Pancreas (tissue), 10 donors: ENCODE measurements around the gene ICOS. TPM values are rescaled to one million over a fixed set of nuclear protein-coding genes. Genes with fewer than 3 reads are reported as not detected.

Experiments
- ATAC-seq, 4 donors: fragments of 200-7000 bp; cut with Tn5 transposase; one replicate each; pipeline versions ENCODE4 v1.8.0 to v1.9.1; 2020; ENCODE audit warnings: mild to moderate bottlenecking in 4 of 4, moderate library complexity in 4 of 4
- DNase-seq, 6 donors: peaks; one replicate each; pipeline ENCODE4 v3.0.0-alpha.2; 2020
- FAIRE-seq: peaks from 2 replicates; lab custom pipeline; 2012; peaks lifted over from hg19 to GRCh38; lab: Jason Lieb, UNC
- H3K27ac ChIP-seq, 4 donors: fragments of 200-600 bp; sonication (generic); 1 replicate in 3 of 4; 2 replicates in 1 of 4; pipeline versions ENCODE4 v1.5.0 to v1.8.0; 2020
- H3K27me3 ChIP-seq, 4 donors: fragments of 200-600 bp; one replicate each; pipeline ENCODE4 v1.8.0; 2021
- H3K36me3 ChIP-seq, 3 donors: fragments of 200-600 bp; sonication (generic) in 1 of 3; one replicate each; pipeline versions ENCODE4 v1.5.0 to v1.8.0; 2020 to 2021
- H3K4me1 ChIP-seq, 3 donors: fragments of 200-600 bp; one replicate each; pipeline ENCODE4 v1.8.0; 2021
- H3K4me3 ChIP-seq, 4 donors: fragments of 200-600 bp; sonication (generic) in 2 of 4; one replicate each; pipeline versions ENCODE4 v1.5.0 to v1.8.0; 2020 to 2021
- H3K9me3 ChIP-seq, 4 donors: fragments of 200-600 bp; one replicate each; pipeline ENCODE4 v1.8.0; 2021
- CTCF ChIP-seq, 4 donors: fragments of 200-600 bp; sonication (generic) in 3 of 4; IDR thresholded peaks; one replicate each; pipeline versions ENCODE4 v1.5.0 to v1.8.0; 2021; ENCODE audit warnings: antibody characterized with exemption in 4 of 4
- WGBS, 2 donors: extraction: QIAGEN DNeasy Blood & Tissue Kit; methylation state at CpG; one replicate each; pipeline ENCODE4 v1.1.7; 2013; 5-methylcytosine and 5-hydroxymethylcytosine counted together
- intact Hi-C, 3 donors: fragments of 100-400 bp; cut with DNase I; formaldehyde crosslinking; loops; one replicate each; pipeline versions ENCODE4 v1.11.1 to v1.14.2; 2022
- polyA plus RNA-seq, 2 donors: library from polyadenylated mRNA; stranded (reverse); fragments of 200-250 nt; gene quantifications; one replicate each; pipeline ENCODE4 v1.2.3, GENCODE V29; 2013
- total RNA-seq, 6 donors: library from RNA; stranded (reverse); fragmentation: NEBNext Ultra II Directional in 4 of 6; extraction: Animal tissue kit (Norgen Biotek cat#: 25700) in 4 of 6; gene quantifications; one replicate each; pipeline versions ENCODE4 v1.2.1 to v1.2.4, GENCODE V29; 2021 to 2023
- donor health status: healthy with polysubstance abuse.
- donor health status: DM: no; HTN: no; CAD: no; lungs with moderate emphysema.
- donor health status: DM: no; HTN: no; CAD: no.
- donor health status: control.
- donor health status: control.
- donor health status: Bipolar disorder and iron deficiency.
- donor health status: DM: yes; HTN: yes; CAD: no.
- donor health status: DM: no; HTN: no; CAD: no.
- donor health status: DM: no; HTN: no; CAD: no.
- donor health status: DM: yes; HTN: yes; CAD: no.

ICOS gene
- total and polyA plus RNA-seq, 8 donors, result 0.06 to 0.25 (median 0.14) TPM; not detected in 5

- intact Hi-C loops, result no loop called here
- no peak overlapping the region for H3K4me3 ChIP-seq
- ATAC-seq (no peak), FAIRE-seq (no peak), DNase-seq (no peak)
- H3K27ac ChIP-seq, result no peak overlapping the region
- 47 to 60% methylated on average over 8 of the region's 8 CpGs for WGBS, 2 donors
- peaks cover 1 to 12% (median 2%) of the 10 kb centered on the region in 3 donors for H3K4me1 ChIP-seq
- TF ChIP-seq CTCF (IDR thresholded peaks at IDR 0.05), result no peak
- H3K36me3 ChIP-seq, result no peaks in the 10 kb centered on the region
- H3K9me3 ChIP-seq, result no peaks in the 10 kb centered on the region
- no peaks in the 10 kb centered on the region for H3K27me3 ChIP-seq
Observed at GRCh38 chr2:203913947-203914346, 22.6 kb upstream of the ICOS start.

- no peak overlapping the region for H3K4me3 ChIP-seq
- 58 to 73% methylated on average over 8 of the region's 8 CpGs for WGBS, 2 donors
- FAIRE-seq (no peak), ATAC-seq (no peak), DNase-seq (no peak)
- TF ChIP-seq CTCF (IDR thresholded peaks at IDR 0.05), result no peak
- no peaks in the 10 kb centered on the region for H3K27me3 ChIP-seq
- H3K36me3 ChIP-seq, result no peaks in the 10 kb centered on the region
- H3K4me1 ChIP-seq, result peaks cover 0 to 10% (median 0%) of the 10 kb centered on the region in 3 donors
- H3K27ac ChIP-seq, result no peak overlapping the region
- no peaks in the 10 kb centered on the region for H3K9me3 ChIP-seq
- intact Hi-C loops, result no loop called here
Observed at GRCh38 chr2:203914546-203915182, 21.9 kb upstream of the ICOS start.

GRCh38 chr2:203915256-203915655, 21.3 kb upstream of the ICOS start:
- DNase-seq (no peak), FAIRE-seq (no peak), ATAC-seq (no peak)
- Histone ChIP-seq H3K36me3 (no peaks in the 10 kb centered on the region), H3K9me3 (no peaks in the 10 kb centered on the region), H3K27me3 (no peaks in the 10 kb centered on the region), H3K4me3 (no peak overlapping the region), H3K27ac (no peak overlapping the region), H3K4me1 (peaks cover 0 to 7% (median 0%) of the 10 kb centered on the region in 3 donors)
- 81 to 86% methylated on average over 7 of the region's 7 CpGs for WGBS, 2 donors
- intact Hi-C loops, result no loop called here
- no peak for TF ChIP-seq CTCF (IDR thresholded peaks at IDR 0.05)

- H3K9me3 ChIP-seq, result no peaks in the 10 kb centered on the region
- no peak overlapping the region for H3K4me3 ChIP-seq
- no peaks in the 10 kb centered on the region for H3K27me3 ChIP-seq
- H3K4me1 ChIP-seq, result peaks cover 0 to 6% (median 0%) of the 10 kb centered on the region in 3 donors
- H3K27ac ChIP-seq, result no peak overlapping the region
- ATAC-seq (no peak), FAIRE-seq (no peak), DNase-seq (no peak)
- intact Hi-C loops, result no loop called here
- no peak for TF ChIP-seq CTCF (IDR thresholded peaks at IDR 0.05)
- H3K36me3 ChIP-seq, result no peaks in the 10 kb centered on the region
Observed at GRCh38 chr2:203916756-203917155, 19.8 kb upstream of the ICOS start.

GRCh38 chr2:203918264-203918663, 18.3 kb upstream of the ICOS start:
- no peaks in the 10 kb centered on the region for H3K27me3 ChIP-seq
- TF ChIP-seq CTCF (IDR thresholded peaks at IDR 0.05), result no peak
- ATAC-seq (no peak), FAIRE-seq (no peak), DNase-seq (no peak)
- peaks cover 0 to 6% (median 0%) of the 10 kb centered on the region in 3 donors for H3K4me1 ChIP-seq
- intact Hi-C loops, result no loop called here
- 70 to 80% methylated on average over 7 of the region's 7 CpGs for WGBS, 2 donors
- H3K4me3 ChIP-seq, result no peak overlapping the region
- H3K9me3 ChIP-seq, result no peaks in the 10 kb centered on the region
- H3K27ac ChIP-seq, result no peak overlapping the region
- H3K36me3 ChIP-seq, result no peaks in the 10 kb centered on the region
